ENCODE data around the gene WEE2. TPM values are rescaled to one million over a fixed set of nuclear protein-coding genes. Genes with fewer than 3 reads are reported as not detected.
A peak's percentile ranks its signal among the peaks of the same experiment; 100 is the strongest.

WEE2 gene
- total and polyA plus RNA-seq, 9 of the 15 experiments (the other 6 are each of a cell fraction or from before 2014, with no cell fraction given) = not detected

DNA sequence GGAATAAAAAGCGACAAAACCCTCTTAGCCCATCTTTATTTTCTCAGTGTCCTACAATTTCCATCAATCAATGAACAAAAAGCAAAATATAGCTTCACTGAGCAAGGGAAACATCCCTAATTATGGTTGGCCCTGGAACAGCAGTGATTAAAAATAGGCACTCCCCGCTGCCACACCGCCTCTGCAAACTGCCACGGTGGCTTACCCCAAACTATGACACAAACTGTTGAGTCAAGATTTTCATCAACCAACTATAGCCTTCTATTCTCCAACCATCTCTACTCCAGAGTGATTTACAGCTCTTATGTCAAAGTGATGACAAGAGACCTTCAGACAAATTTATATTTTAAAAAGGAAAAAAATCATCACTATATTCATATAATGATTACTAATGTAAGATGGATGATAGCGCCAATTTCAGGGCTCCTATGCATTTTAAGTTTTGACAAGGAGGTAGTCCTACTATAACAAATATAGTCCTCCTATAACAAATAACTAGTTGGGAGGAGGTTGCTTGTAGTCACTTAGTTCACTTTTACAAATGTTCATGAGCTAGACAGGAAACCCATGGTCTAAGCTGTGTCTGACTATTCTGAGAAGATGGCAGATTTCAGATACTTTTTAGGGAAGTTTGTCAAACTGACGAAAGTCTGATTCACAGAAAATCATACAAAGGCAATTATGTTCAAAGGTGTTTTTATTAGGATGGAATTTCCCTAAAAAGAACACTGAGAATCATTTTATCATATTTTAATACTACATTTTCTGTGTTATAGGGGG is 32.5 kb upstream of the WEE2 start:
- no peak overlapping the region for H2AFZ ChIP-seq (ENCODE audit: low read depth, low read length)
- no peak overlapping the region for H3K4me3 ChIP-seq
- H4K20me1 ChIP-seq (replicated peaks; ENCODE audit: control insufficient read depth, insufficient read depth, low read length) = no peaks in the 10 kb centered on the region
- ChIA-PET CTCF (ENCODE audit: low intra/inter-chr PET ratio) (no interaction called here), POLR2A (no interaction called here)
- peaks cover 11 to 28% of the 10 kb centered on the region in 2 experiments for H3K27me3 ChIP-seq (ENCODE audit: control insufficient read depth in 2 of 2, insufficient read depth in 2 of 2, low read length in 2 of 2)
- under 1% methylated on average over 6 of the region's 6 CpGs for WGBS (ENCODE audit: insufficient coverage, low coverage, missing lambda C conversion rate)
- no peaks in the 10 kb centered on the region for H3K9me3 ChIP-seq (replicated peaks; ENCODE audit: control insufficient read depth, insufficient read depth, low read depth, low read length)
- H3K4me1 ChIP-seq (replicated peaks in 1 of 2; ENCODE audit: control insufficient read depth in 2 of 2, insufficient read depth in 2 of 2, low read length in 2 of 2) = peaks cover 0 to 3% of the 10 kb centered on the region in 2 experiments; a peak in 1 of 5 replicates
- BruUV-seq (replicated peaks) = no TSS peak
- ATAC-seq (no peak), FAIRE-seq (no peak), DNase-seq (ENCODE audit: extremely low read depth in 1 of 4, low spot score in 3 of 4) (no peak)
- TF ChIP-seq, protein P1, sequence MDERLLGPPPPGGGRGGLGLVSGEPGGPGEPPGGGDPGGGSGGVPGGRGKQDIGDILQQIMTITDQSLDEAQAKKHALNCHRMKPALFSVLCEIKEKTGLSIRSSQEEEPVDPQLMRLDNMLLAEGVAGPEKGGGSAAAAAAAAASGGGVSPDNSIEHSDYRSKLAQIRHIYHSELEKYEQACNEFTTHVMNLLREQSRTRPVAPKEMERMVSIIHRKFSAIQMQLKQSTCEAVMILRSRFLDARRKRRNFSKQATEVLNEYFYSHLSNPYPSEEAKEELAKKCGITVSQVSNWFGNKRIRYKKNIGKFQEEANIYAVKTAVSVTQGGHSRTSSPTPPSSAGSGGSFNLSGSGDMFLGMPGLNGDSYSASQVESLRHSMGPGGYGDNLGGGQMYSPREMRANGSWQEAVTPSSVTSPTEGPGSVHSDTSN (CRISPR knock-in tag; IDR thresholded peaks at IDR 0.05; ENCODE audit: low read depth) = no peak
- TF ChIP-seq, protein P1 (tag; conservative IDR thresholded peaks at IDR 0.05; ENCODE audit: low read depth) = 0 out of 2 replicates have a peak, but pooled peaks have one; percentile 8
- TF ChIP-seq BRD9 (IDR thresholded peaks at IDR 0.05; ENCODE audit: low read depth, partially characterized antibody) (no peak), CREB3 (tag; conservative IDR thresholded peaks at IDR 0.05; ENCODE audit: low read depth) (no peak)
- in situ Hi-C loops (cut with MboI) = no loop called here
- intact Hi-C loops (cut with micrococcal nuclease) = loop anchor here (2.0 kb wide), 1 partner anchor 21 kb away; no protein-coding TSS in a partner anchor
- H3K27ac ChIP-seq (ENCODE audit: extremely low read depth, low read depth, low read length) = no peak overlapping the region
- no peak overlapping the region for H3K9ac ChIP-seq (ENCODE audit: insufficient read depth in 1 of 2, low read depth in 2 of 2, low read length in 2 of 2)
- H3K9me1 ChIP-seq (ENCODE audit: control insufficient read depth, insufficient read depth, low read length) = no peaks in the 10 kb centered on the region
- H3K36me3 ChIP-seq (ENCODE audit: control insufficient read depth, insufficient read depth, low read length) = no peaks in the 10 kb centered on the region
- H3K79me2 ChIP-seq (ENCODE audit: control insufficient read depth, insufficient read depth, low read length) = no peaks in the 10 kb centered on the region
- no peak overlapping the region for H3K4me2 ChIP-seq (ENCODE audit: insufficient read depth, low read length)

Measured in K562 (cell line).